Stimulated activated CD8-positive, alpha-beta memory T cell treated with anti-CD3 and anti-CD28 coated beads, Interleukin-2, amount 100 ng/mL, for 48 hours (primary cell): ENCODE measurements around the gene CFAP100.
A peak's percentile ranks its signal among the peaks of the same experiment; 100 is the strongest.

Experiments
- DNase-seq, 2 donors: peaks; one replicate each; pipeline ENCODE4 v3.0.0-alpha.2; 2020; ENCODE audit warnings: low read depth in 2 of 2

Gene CFAP100

DNA sequence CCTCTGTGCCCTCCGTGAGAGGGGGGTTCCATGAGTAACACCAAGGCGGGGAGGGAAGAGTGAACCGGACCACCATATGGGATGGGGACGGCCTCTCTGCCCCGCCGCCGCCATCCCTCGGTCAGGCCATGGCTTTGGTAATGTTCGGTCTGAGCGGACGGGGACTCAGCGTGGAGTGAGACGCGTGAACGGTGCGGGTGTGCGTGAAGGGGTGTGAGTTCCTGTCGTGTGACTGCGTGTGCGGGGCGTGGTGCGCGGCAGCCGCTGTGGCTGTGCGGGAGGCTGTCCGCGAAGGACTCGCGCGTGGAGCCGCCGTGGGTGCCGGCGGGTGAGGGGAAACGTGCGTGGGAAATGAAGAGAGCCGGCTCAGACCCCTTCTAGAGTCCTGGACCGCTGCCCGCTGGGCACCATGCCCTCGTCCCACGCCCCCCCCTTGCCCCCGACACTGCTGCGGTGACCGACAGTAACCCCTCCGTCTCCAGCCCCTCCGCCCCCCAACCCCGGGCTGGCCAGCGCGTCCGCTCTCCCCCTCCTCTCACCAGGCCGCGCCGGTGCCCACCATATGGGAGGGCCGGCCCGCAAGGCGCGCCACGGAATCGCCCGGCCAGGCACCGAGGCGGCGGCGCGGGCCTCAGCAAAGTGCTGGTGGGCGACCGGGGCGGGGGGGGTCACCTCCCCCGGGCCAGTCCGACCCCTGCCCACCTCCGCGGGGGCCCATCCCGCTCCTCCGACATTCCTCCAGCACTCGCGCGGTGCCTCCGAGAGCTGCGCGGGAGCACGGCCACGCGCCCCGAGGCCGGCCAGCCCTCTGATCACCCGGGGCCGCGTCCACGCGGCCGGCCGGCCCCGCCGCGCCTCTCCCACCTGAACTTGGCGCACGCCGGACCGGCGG, 38.1 kb upstream of the CFAP100 start:
- no peak for DNase-seq

- DNase-seq = peak; percentile 66 to 77
Observed at GRCh38 chr3:126357295-126358037, 37.2 kb upstream of the CFAP100 start, which contains the start of gene KLF15. Gene KLF15, minus strand, starts transcription at chr3:126357408. Its CDS starts 4,486 bp downstream, at chr3:126352922.

DNA sequence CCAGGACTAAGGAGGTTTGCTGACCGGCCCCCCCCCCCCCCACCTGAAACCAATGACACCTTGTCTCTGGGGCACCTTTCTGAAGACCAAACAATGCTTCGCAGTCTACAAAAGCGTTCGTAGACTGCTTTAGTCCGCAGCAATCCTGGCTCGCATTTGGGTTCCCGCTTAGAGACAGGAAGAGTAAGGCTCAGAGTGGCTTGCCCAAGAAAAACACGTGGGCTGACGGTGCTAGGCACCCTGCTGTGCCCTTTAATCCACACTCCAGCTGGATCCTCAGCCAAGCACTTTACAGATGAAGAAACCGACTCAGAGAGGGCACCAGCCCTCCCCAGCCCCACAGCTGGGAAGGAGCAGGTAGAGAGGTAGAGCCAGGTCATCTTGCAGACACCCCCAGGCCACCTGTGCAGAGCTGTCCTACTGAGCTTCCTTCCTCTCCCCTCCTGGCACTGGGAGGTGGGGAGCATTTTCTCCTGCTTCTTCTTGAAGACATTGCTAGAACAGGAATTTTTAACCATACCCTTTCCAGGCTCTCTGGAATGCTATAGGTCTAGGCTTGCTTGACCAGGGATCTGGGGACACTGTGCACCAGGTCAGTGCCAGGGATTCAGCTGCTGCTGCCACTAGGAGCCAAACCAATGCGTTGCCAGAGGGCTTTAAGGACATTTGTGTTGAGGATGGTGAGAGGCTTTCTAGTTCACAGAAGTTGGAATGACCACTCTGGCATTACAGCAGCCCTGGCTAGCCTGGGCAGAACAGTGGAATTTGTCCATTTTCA, 36.5 kb upstream of the CFAP100 start:
- DNase-seq = no peak

- DNase-seq = no peak
Observed at GRCh38 chr3:126358816-126359181, 35.9 kb upstream of the CFAP100 start.

DNA sequence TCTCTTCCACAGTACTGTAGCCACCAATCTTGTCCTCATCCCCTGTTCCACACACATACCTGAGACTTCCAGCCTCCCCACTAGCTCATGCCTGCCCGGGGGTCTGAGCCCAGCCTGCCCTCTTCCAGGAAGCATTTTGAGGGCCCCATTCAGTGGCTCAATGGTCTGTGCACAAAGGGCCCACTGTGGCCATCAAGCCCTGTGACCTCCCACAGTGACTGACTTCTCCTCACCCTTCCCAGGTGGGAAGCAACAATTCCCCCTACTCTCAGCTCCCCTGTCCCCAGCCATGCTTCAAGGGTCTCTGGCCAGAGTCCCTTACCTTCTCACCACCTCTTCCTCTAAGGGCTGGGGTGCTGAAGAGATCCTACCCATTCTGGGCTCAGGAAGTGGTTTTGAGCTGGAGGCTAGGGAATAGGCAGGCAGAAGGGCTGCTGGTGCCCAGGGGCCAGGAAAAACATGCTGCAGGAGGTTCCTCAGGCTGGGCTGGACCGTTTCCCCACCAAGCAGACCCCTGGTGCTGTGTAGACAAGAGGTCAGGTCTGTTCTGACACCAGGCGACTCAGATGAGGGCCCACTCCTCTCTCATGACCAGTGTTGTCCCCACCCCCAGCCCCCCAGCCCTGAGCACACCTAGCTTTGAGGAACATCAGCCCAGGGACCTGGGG, 34.5 kb upstream of the CFAP100 start:
- DNase-seq = no peak

- DNase-seq = no peak
Observed at GRCh38 chr3:126360714-126361060, 34.0 kb upstream of the CFAP100 start.

DNA sequence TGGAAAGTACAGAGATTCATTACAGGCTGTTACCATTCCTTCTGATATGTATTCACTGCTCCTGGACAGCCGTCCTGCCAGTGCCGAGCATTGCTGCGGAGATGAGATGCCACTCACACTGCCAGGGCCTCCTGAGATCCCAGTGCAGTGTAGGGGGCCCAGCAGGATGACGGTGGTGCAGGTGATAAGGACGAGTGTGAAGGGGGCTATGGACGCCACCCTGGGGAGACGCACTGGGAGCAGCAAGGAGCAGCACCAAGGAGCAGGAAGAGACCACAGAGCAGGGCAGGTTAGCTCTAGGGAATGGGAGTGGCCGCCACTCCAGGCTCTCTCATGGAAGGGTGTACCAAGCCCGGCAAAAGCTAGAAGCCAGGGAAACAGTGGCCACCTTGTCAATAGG, 33.5 kb upstream of the CFAP100 start:
- DNase-seq = no peak

DNA sequence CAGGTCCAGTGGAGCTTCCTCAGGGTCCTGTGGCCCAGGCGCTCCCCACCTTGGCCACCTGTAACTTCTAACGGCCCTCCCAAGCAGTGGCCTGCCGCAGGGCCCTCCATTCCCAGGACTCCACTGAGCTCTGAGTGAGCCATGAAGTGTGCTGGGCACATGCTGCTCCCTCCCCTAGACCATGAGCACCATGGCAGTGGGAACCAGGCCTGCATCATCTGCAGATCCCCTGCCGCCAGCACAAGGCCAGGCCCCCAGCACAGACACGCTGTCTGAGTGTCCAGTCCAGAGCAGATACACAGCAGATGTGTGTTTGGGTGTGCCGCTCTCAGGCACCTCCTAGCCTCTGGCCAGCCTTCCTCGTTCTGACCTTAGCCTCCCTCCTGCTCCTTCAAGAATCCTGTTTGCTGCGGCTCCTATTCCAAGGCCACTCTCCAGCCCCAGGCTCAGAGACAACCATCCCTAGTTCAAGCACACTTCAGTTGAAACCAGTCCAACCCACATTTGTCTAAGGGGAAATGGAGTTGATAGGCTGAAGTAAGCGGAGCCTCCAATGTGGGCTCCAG, 30.5 kb upstream of the CFAP100 start:
- DNase-seq = no peak

GRCh38 chr3:126364731-126365301, 29.9 kb upstream of the CFAP100 start:
- no peak for DNase-seq

GRCh38 chr3:126365351-126366277, 29.1 kb upstream of the CFAP100 start:
- no peak for DNase-seq

- DNase-seq = no peak
Observed at GRCh38 chr3:126367316-126367805, 27.3 kb upstream of the CFAP100 start.

DNA sequence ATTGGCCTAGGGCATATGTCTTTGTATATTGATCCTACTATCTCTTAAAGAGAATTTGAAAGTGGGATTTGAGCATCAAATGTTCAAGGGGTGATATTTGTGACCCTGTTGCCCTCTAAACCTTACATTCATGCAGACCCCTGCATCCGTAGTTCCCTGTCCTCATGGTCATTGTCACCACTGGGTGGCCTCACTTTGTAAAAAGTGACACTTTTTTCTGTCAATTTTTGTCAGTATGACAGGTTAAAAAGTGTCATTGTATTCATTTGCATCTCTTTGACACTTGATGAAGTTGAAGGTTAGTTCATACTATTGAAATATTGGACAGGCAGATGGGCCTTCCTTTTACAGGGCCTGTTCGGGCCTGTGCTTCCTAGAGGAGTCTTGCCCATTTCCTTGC, 25.2 kb upstream of the CFAP100 start:
- DNase-seq = no peak

DNA sequence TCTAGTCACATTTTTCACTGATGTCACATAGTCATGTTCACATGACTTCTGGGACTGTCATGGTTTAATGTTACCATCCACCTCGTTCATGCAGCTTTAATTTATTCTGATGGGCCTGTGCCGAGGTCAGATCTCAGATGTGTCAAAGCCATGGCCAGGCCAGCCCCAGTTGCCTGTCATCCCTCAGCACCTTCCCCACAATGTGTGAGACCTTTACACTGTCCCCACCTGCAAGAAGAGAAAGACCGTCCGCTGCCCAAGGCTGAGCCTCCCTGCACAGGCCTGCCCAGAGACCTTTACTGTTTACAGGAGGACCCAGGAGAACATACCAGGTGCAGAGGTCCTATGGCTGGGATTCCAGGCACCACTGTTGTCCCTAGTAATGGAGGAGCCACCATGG, 24.7 kb upstream of the CFAP100 start:
- DNase-seq = no peak

DNA sequence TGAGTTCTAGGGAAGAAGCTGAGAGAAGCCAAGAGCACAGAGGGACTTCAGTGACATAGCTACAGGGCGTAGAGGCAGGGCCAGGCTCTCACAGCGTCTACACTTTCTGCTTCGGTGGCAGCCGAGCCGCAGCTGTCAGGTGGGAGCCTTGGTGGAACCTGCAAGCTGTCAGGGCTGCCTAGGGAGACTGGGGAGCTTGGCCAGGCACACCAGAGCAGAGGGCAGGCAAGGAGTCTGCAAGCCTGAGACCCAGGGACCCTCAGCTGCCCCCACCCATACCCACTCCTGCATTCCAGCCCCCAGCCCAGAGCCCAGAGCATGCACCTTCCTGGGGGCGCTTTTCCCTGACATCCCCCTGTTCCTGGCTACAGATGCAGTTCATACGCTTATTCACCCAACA, 24.1 kb upstream of the CFAP100 start:
- DNase-seq = no peak

DNA sequence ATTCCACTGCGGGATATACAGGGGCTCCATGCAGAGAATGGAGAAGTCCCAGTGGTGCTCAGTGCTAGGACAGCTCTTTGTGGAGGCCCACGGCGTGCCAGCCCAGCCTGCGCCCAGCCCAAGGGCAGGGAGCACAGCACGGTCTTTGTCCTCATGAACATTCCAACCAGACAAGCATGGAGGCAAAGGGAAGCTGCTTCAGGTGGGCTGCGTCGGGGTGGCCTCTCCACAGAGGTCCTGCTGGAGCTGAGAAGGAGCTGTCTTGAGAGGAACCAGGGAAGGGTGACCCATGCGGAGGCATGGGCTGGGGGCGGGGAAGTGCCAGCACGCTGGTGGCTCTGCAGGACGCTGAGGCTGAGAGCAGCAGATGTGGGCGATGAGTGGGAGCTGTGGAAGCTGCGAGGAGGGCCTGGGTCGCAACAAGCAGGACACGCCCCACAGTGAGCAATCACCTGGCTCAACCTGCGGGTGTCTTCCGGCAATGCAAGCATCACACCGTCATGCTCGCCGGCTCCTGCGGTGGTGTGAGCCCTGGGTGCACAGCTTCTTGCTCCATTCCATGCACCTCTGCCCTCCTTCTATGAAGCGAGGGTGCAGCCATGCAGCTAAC, 23.5 kb upstream of the CFAP100 start:
- DNase-seq = no peak

GRCh38 chr3:126372413-126373145, 22.1 kb upstream of the CFAP100 start:
- no peak for DNase-seq

DNA sequence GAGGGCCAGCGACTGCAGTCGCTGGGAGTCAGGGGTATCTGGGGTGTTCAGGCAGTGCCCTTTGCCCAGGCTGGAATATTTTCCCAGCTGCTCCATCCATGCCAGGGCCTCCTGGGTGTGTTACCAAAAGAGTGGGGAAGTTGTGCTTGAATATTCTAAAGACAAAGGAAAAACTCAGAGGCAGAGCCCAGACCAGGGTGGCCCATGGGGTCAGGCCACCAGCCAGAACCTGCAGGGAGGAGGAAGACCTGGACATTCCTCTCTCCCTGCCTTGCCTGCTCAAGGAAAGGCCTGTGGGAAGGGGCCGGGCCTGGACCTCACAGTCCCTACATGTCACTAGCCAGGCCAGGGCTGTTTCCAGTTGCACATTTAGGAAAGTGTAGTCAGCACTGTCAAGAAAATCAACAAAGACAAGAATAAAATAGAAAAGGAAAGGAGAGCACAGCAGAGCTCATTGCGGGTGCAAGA, 21.5 kb upstream of the CFAP100 start:
- no peak for DNase-seq
